Measurements from ENCODE around the gene RELL1. TPM values are rescaled to one million over a fixed set of nuclear protein-coding genes. Genes with fewer than 3 reads are reported as not detected.
A peak's percentile ranks its signal among the peaks of the same experiment; 100 is the strongest.

The RELL1 gene
- total and polyA plus RNA-seq, 8 donors = 10.1 to 35.6 (median 11.3) TPM

DNA sequence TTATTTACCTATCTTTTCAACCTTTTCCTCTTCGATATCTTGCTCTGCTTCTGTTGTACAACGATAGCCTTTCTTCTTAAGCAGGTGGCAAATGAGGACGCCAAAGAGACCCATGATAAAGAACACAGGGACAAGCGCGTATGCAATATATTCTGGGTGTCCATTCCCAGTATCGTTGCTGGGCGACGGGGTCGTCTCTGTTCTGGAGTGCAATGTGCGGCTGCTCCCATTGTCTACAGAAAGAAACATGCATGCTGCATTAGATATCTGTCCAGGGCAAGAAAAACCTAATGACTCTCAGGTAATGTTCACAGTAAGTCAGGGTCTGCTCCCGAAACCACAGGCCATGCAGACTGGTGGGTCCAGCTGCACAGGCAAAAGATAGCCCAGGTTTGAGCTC, 36.9 kb downstream of the RELL1 start:
- Histone ChIP-seq H3K4me1 (peaks cover 4 to 11% of the 10 kb centered on the region in 2 donors), H3K27ac (no peak overlapping the region), H3K36me3 (peaks cover 0 to 41% of the 10 kb centered on the region in 2 donors), H3K27me3 (no peaks in the 10 kb centered on the region), H3K9me3 (peaks cover 0 to 3% of the 10 kb centered on the region in 2 donors), H3K4me3 (no peak overlapping the region)
- ATAC-seq = no peak
- no peak for DNase-seq
- TF ChIP-seq, protein P1, sequence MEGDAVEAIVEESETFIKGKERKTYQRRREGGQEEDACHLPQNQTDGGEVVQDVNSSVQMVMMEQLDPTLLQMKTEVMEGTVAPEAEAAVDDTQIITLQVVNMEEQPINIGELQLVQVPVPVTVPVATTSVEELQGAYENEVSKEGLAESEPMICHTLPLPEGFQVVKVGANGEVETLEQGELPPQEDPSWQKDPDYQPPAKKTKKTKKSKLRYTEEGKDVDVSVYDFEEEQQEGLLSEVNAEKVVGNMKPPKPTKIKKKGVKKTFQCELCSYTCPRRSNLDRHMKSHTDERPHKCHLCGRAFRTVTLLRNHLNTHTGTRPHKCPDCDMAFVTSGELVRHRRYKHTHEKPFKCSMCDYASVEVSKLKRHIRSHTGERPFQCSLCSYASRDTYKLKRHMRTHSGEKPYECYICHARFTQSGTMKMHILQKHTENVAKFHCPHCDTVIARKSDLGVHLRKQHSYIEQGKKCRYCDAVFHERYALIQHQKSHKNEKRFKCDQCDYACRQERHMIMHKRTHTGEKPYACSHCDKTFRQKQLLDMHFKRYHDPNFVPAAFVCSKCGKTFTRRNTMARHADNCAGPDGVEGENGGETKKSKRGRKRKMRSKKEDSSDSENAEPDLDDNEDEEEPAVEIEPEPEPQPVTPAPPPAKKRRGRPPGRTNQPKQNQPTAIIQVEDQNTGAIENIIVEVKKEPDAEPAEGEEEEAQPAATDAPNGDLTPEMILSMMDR (IDR thresholded peaks at IDR 0.05) = no peak
- intact Hi-C loops (cut with DNase I) = no loop called here

DNA sequence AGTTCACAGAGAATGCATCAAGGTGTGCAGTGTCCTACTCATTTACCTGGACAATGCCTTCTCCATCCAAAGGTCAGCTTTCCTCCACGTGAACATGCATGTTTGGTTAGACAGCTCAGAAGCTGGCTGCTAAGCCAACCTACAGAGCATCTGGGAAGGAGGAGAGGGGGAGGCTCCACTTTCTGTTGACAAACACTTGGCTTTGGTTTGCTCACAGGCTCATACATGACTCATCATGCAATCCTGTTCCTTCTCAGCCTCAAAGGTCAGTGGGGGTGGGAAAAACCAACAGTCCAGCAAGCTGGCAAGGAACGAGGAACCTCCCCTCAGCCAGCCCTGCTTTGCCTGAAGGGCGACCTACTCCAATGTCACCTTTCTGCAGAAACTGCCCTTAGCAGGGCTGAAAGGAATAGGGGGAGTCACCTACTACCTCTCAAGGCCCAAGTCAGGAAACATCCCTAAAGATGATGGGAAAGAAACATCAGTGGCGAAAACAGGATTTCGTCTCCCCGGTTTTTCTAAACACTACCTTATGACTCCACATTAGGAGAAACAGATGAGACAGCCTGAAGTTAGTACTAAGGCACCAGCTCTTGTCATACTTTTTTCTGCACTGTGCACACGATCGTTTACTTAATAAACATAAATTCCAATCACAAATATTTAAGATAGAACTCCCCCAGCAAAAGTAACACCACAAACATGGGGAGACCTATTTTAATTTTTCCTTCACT, 37.9 kb downstream of the RELL1 start:
- ATAC-seq (peak; percentile 95), DNase-seq (peak in 1 of 4 donors; percentile 73)
- Histone ChIP-seq H3K4me1 (peaks cover 4 to 11% of the 10 kb centered on the region in 2 donors), H3K9me3 (no peaks in the 10 kb centered on the region), H3K36me3 (peaks cover 0 to 42% of the 10 kb centered on the region in 2 donors), H3K4me3 (no peak overlapping the region), H3K27me3 (no peaks in the 10 kb centered on the region), H3K27ac (no peak overlapping the region)
- intact Hi-C loops (cut with DNase I) = no loop called here
- TF ChIP-seq, protein P1 (IDR thresholded peaks at IDR 0.05) = no peak

DNA sequence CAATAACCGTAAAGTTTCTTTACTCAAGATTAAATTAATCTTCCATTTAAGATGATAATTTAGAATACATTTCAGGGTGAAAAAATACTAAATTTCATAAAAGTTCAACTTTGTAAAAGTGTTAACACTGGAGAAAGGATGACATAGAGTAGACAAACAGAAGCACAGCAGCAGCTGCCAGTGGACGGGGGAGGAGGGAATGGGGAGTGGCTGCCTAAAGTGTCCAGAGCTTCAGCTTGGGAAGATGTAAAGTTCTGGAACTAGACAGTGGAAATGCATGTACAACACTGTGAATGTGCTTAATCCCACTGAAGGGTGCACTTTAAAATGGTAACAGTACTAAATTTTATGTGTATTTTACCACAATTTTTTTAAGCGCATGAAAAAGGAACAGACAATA, 39.9 kb downstream of the RELL1 start:
- ATAC-seq (no peak), DNase-seq (no peak)
- Histone ChIP-seq H3K4me1 (peaks cover 4 to 21% of the 10 kb centered on the region in 2 donors), H3K36me3 (peaks cover 0 to 42% of the 10 kb centered on the region in 2 donors), H3K4me3 (no peak overlapping the region), H3K27ac (no peak overlapping the region), H3K27me3 (no peaks in the 10 kb centered on the region), H3K9me3 (no peaks in the 10 kb centered on the region)
- TF ChIP-seq, protein P1 (IDR thresholded peaks at IDR 0.05) = no peak
- intact Hi-C loops (cut with DNase I) = no loop called here

DNA sequence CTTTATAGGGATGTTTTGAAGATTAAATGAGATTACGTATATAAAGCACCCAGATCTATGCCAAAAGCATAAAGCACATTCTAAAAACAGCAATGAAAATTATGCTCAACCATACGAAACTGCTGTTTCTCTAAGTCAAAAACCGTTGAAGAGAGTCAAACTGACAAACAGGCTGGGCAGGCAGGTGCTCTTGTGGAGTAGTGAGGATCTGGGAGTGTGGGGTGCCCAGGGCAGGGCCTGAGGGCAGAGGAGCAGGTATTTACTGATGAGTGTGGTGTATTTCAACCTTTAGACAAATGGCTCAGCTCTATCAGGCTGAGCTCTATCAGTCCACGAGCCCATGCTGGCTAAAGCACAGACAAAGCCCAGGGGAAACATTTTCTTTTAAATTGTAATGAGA, 40.4 kb downstream of the RELL1 start:
- DNase-seq (no peak), ATAC-seq (no peak)
- TF ChIP-seq, protein P1 (IDR thresholded peaks at IDR 0.05) = no peak
- peaks cover 0 to 42% of the 10 kb centered on the region in 2 donors for H3K36me3 ChIP-seq
- H3K27me3 ChIP-seq = no peaks in the 10 kb centered on the region
- intact Hi-C loops (cut with DNase I) = no loop called here
- H3K4me1 ChIP-seq = peaks cover 4 to 21% of the 10 kb centered on the region in 2 donors
- no peak overlapping the region for H3K27ac ChIP-seq
- H3K9me3 ChIP-seq = no peaks in the 10 kb centered on the region
- no peak overlapping the region for H3K4me3 ChIP-seq

DNA sequence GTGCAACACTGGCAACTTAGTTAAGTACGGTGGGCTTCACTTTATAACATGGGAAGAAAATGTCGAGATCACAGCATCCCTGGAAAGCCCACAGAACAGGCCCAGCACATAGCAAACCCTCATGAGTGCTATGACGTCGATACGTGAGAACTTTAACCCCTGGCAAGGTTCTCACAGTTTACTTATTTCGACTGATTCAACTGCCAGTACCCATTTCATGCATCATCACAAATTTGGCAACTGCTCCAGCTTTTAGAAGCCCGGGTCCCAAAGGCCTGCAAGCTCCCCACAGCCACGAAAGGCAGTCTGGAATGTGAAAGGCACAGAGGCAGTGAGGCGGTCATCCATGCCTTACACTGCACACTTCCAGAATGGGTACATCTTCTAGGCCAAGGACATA, 41.2 kb downstream of the RELL1 start:
- Histone ChIP-seq H3K27me3 (no peaks in the 10 kb centered on the region), H3K4me1 (peaks cover 4 to 23% of the 10 kb centered on the region in 2 donors), H3K4me3 (no peak overlapping the region), H3K9me3 (no peaks in the 10 kb centered on the region), H3K27ac (no peak overlapping the region), H3K36me3 (peaks cover 0 to 42% of the 10 kb centered on the region in 2 donors)
- intact Hi-C loops (cut with DNase I) = no loop called here
- ATAC-seq (no peak), DNase-seq (no peak)
- TF ChIP-seq, protein P1 (IDR thresholded peaks at IDR 0.05) = no peak

All from left lung (tissue), 10 donors.